OCI-LY1 (cell line): ENCODE measurements around the gene NAV3.

Experiments used
- H2AFZ ChIP-seq: fragments of 200-600 bp; sonication (generic), shearing (Covaris generic); 2 replicates; pipeline ENCODE4 v1.6.0; 2014; ENCODE audit warnings: antibody characterized with exemption, mild to moderate bottlenecking, low read length
- H3F3A ChIP-seq: fragments of 200-600 bp; sonication (generic), shearing (Covaris generic); 2 replicates; pipeline ENCODE4 v1.6.0; 2014; ENCODE audit warnings: mild to moderate bottlenecking, antibody characterized with exemption, low read length, moderate library complexity; ENCODE audit not compliant: insufficient read depth
- H3K27ac ChIP-seq: fragments of 200-600 bp; sonication (generic); 2 replicates; pipeline ENCODE4 v1.5.1; 2014; ENCODE audit warnings: low read length, mixed run types, mild to moderate bottlenecking, low read depth; ENCODE audit not compliant: poor library complexity, severe bottlenecking
- H3K27me3 ChIP-seq: fragments of 200-600 bp; sonication (generic); 2 replicates; pipeline ENCODE4 v1.6.0; 2014; ENCODE audit warnings: antibody characterized with exemption, mild to moderate bottlenecking, low read length, moderate library complexity; ENCODE audit not compliant: insufficient read depth
- H3K36me3 ChIP-seq: fragments of 200-600 bp; sonication (generic); 2 replicates; pipeline ENCODE4 v1.6.1; 2014; ENCODE audit warnings: mild to moderate bottlenecking, antibody characterized with exemption, low read length, moderate library complexity, mixed read lengths; ENCODE audit not compliant: insufficient read depth
- H3K4me1 ChIP-seq: fragments of 200-600 bp; sonication (generic); 2 replicates; pipeline ENCODE4 v1.5.1; 2014; ENCODE audit warnings: mild to moderate bottlenecking, low read length, moderate library complexity; ENCODE audit not compliant: insufficient read depth, severe bottlenecking
- H3K4me2 ChIP-seq: fragments of 200-600 bp; sonication (generic), shearing (Covaris generic); 2 replicates; pipeline ENCODE4 v1.6.1; 2014; ENCODE audit warnings: low read length
- H3K4me3 ChIP-seq: fragments of 200-600 bp; sonication (generic); 2 replicates; pipeline ENCODE4 v1.5.1; 2014; ENCODE audit warnings: low read length, low read depth, mild to moderate bottlenecking, mixed read lengths; ENCODE audit not compliant: poor library complexity, severe bottlenecking
- H3K79me2 ChIP-seq: fragments of 200-600 bp; shearing (Covaris generic); 2 replicates; pipeline ENCODE4 v1.6.1; 2016; ENCODE audit warnings: mixed run types, low read length, mixed read lengths; ENCODE audit not compliant: insufficient read depth
- H3K9ac ChIP-seq: fragments of 200-600 bp; sonication (generic), shearing (Covaris generic); 2 replicates; pipeline ENCODE4 v1.6.1; 2014; ENCODE audit warnings: mild to moderate bottlenecking, low read length, mixed read lengths
- H3K9me2 ChIP-seq: fragments of 200-600 bp; sonication (generic), shearing (Covaris generic); 2 replicates; pipeline ENCODE4 v1.6.1; 2014; ENCODE audit warnings: low read depth, mild to moderate bottlenecking, low read length, mixed read lengths
- H3K9me3 ChIP-seq: fragments of 200-600 bp; shearing (Covaris generic); 2 replicates; pipeline ENCODE4 v1.6.1; 2014; ENCODE audit warnings: low read length, mixed read lengths
- H4K20me1 ChIP-seq: fragments of 200-600 bp; sonication (generic), shearing (Covaris generic); 2 replicates; pipeline ENCODE4 v1.6.0; 2016; ENCODE audit warnings: mild to moderate bottlenecking, low read length; ENCODE audit not compliant: insufficient read depth
- EZH2 ChIP-seq: fragments of 200-600 bp; sonication (generic), shearing (Covaris generic); IDR thresholded peaks from 2 replicates; pipeline ENCODE4 v1.8.0; 2017; ENCODE audit warnings: borderline replicate concordance, mixed run types, mild to moderate bottlenecking, antibody characterized with exemption, low read length, moderate library complexity, mixed read lengths
- TF ChIP-seq, protein P1 (sequence below): fragments of 200-600 bp; sonication (generic), shearing (Covaris generic); IDR thresholded peaks from 2 replicates; pipeline ENCODE4 v1.5.1; 2017; ENCODE audit warnings: mild to moderate bottlenecking, antibody characterized with exemption, low read length, moderate library complexity, mixed read lengths

NAV3 gene

DNA sequence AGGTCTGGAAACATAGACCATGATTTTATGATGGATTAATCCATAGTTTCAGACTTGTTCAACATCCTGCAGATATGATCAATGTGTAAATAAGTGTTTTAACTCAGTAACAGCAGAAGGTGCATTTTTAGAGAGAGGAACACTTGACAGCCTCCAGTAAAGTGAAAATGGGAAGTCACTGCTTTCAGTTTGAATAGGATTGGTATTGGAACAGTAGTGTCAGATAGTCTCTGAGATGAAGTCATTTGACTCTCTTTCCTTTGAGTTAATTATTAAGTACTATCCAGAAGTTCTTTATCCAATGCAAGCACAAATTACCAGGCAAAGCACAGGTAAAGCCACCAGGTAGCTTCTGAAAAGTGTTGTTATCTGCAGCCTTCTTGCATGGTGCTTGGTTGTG is 14.5 kb upstream of the NAV3 start:
- Histone ChIP-seq H3K9me3 (no peaks in the 10 kb centered on the region), H3K36me3 (no peaks in the 10 kb centered on the region), H3K4me3 (no peak overlapping the region), H3K27me3 (no peaks in the 10 kb centered on the region), H4K20me1 (no peaks in the 10 kb centered on the region), H3K79me2 (no peaks in the 10 kb centered on the region), H3K9me2 (no peaks in the 10 kb centered on the region), H3K9ac (no peak overlapping the region), H3K4me1 (peaks cover 39% of the 10 kb centered on the region), H3F3A (no peaks in the 10 kb centered on the region), H2AFZ (no peak overlapping the region), H3K27ac (no peak overlapping the region), H3K4me2 (no peak overlapping the region)
- no peak for TF ChIP-seq EZH2
- TF ChIP-seq, protein P1, sequence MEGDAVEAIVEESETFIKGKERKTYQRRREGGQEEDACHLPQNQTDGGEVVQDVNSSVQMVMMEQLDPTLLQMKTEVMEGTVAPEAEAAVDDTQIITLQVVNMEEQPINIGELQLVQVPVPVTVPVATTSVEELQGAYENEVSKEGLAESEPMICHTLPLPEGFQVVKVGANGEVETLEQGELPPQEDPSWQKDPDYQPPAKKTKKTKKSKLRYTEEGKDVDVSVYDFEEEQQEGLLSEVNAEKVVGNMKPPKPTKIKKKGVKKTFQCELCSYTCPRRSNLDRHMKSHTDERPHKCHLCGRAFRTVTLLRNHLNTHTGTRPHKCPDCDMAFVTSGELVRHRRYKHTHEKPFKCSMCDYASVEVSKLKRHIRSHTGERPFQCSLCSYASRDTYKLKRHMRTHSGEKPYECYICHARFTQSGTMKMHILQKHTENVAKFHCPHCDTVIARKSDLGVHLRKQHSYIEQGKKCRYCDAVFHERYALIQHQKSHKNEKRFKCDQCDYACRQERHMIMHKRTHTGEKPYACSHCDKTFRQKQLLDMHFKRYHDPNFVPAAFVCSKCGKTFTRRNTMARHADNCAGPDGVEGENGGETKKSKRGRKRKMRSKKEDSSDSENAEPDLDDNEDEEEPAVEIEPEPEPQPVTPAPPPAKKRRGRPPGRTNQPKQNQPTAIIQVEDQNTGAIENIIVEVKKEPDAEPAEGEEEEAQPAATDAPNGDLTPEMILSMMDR, result no peak

- H3K4me1 ChIP-seq, result peaks cover 42% of the 10 kb centered on the region
- no peaks in the 10 kb centered on the region for H3K79me2 ChIP-seq
- H3K9me3 ChIP-seq, result no peaks in the 10 kb centered on the region
- H4K20me1 ChIP-seq, result no peaks in the 10 kb centered on the region
- H3K36me3 ChIP-seq, result no peaks in the 10 kb centered on the region
- H3F3A ChIP-seq, result no peaks in the 10 kb centered on the region
- H3K27ac ChIP-seq, result no peak overlapping the region
- H3K4me3 ChIP-seq, result no peak overlapping the region
- H3K27me3 ChIP-seq, result no peaks in the 10 kb centered on the region
- TF ChIP-seq, protein P1, result no peak
- no peak for TF ChIP-seq EZH2
- H2AFZ ChIP-seq, result no peak overlapping the region
- H3K9ac ChIP-seq, result no peak overlapping the region
- H3K4me2 ChIP-seq, result no peak overlapping the region
- H3K9me2 ChIP-seq, result no peaks in the 10 kb centered on the region
Observed at GRCh38 chr12:77817276-77817675, 13.4 kb upstream of the NAV3 start.

DNA sequence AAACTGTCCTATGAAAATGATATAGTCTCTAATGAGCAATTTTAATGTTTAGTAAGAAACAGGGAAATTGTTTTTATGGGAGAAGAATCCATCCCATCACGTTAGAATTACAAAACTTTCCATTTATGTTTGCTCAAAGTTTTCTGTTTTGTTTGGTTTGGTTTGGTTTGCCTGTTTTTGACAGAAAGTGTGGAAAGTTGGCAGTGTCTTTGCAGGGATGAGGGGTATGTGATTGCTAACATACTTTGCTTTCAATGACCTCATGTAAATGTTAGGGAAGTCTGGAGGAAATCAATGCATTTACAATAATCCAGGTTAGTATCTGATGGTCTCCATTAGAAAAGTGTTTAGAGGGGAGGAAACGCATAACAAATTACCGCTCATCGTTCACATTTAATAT is 12.3 kb upstream of the NAV3 start:
- H3K4me3 ChIP-seq, result no peak overlapping the region
- H3K4me2 ChIP-seq, result no peak overlapping the region
- H3K9ac ChIP-seq, result no peak overlapping the region
- no peaks in the 10 kb centered on the region for H3K27me3 ChIP-seq
- H3K4me1 ChIP-seq, result peaks cover 52% of the 10 kb centered on the region
- H3K36me3 ChIP-seq, result no peaks in the 10 kb centered on the region
- H3K9me3 ChIP-seq, result no peaks in the 10 kb centered on the region
- TF ChIP-seq, protein P1, result no peak
- no peak for TF ChIP-seq EZH2
- H2AFZ ChIP-seq, result no peak overlapping the region
- H3F3A ChIP-seq, result no peaks in the 10 kb centered on the region
- H3K27ac ChIP-seq, result no peak overlapping the region
- no peaks in the 10 kb centered on the region for H4K20me1 ChIP-seq
- no peaks in the 10 kb centered on the region for H3K79me2 ChIP-seq
- H3K9me2 ChIP-seq, result no peaks in the 10 kb centered on the region
